Stimulated activated CD8-positive, alpha-beta memory T cell treated with anti-CD3 and anti-CD28 coated beads, Interleukin-7, amount 100 ng/mL, for 1 hour (primary cell): ENCODE results near the gene GMEB2.
"Not testable (repeated sequence)": the region's sequence is repeated elsewhere in the genome, so short reads cannot be mapped to it uniquely, and the experiment has no call there.

Experiments
- DNase-seq, 2 donors: peaks; one replicate each; pipeline ENCODE4 v3.0.0-alpha.2; 2020; ENCODE audit warnings: low read depth in 2 of 2

The GMEB2 gene

DNA sequence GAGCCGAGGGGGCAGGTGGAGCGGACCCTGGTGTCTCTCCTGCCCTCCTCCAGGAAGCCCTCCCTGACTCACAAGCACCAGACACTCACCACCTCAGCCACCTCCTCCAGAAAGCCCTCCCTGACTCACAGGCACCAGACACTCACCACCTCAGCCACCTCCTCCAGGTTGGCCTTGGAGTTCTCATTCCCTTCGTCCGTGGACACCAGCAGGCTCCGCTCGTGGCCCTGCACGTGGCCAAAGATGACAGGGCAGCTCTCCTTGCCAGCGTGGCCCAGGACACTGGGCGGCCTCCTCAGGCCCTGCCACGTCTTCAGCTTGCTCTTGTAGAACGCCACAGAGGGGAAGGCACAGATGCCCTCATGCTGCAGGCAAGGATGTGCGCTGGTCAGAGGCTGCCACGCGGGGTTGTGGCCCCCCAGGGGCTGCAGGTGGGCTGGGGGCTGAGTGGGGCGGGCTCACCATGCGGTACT lies 66.5 kb downstream of the GMEB2 start:
- no peak for DNase-seq

DNA sequence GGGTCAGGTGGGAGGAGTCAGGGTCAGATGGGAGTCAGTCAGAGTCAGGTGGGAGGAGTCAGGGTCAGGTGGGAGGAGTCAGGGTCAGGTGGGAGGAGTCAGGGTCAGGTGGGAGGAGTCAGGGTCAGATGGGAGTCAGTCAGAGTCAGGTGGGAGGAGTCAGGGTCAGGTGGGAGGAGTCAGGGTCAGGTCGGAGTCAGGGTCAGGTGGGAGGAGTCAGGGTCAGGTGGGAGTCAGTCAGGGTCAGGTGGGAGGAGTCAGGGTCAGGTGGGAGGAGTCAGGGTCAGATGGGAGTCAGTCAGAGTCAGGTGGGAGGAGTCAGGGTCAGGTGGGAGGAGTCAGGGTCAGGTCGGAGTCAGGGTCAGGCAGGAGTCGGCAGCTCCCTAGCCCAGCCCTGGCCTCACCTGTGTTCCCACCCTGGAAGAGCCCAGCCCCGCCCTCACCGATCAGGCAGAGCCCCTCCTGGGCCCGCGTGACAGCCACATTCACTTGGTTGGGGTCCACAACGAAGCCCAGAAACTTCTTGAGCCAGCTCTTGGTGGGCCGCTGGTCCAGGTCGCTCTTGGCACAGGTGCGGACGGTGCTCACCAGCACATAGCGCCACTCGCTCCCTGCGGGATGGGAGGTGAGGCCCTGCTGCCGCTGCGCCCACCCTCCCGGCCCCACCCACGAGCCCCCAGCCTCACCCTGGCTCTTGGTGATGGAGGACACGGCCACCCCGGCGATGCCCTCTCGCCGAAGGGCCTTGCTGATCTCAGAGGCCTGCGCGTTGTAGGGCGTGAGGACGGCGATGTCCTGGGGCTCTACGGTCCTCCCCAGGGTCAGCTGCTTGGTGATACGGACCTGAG lies 67.2 kb downstream of the GMEB2 start:
- DNase-seq, result not testable (repeated sequence)

- no peak for DNase-seq
Observed at GRCh38 chr20:63558804-63559484, 68.0 kb downstream of the GMEB2 start.

DNA sequence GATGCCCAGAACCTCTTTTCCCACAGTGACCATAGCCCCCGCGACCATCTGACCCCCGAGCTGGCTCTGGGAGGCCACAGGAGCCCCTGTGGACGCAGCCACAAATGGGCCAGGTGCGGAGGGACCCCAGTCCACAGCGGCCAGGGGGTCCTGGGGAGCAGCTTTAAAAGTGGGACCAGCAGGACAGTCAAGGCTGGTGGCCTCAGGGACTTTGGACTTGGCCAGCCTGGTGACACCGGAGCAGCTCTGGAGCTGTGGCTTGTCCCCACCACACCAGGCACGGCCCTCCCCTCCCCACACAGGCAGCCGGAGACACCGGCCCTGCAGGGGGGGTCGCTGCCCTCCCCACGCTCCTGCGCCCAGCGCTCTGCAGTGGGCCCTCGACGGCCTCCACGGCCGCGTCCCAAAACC lies 69.4 kb downstream of the GMEB2 start:
- DNase-seq, result no peak

DNA sequence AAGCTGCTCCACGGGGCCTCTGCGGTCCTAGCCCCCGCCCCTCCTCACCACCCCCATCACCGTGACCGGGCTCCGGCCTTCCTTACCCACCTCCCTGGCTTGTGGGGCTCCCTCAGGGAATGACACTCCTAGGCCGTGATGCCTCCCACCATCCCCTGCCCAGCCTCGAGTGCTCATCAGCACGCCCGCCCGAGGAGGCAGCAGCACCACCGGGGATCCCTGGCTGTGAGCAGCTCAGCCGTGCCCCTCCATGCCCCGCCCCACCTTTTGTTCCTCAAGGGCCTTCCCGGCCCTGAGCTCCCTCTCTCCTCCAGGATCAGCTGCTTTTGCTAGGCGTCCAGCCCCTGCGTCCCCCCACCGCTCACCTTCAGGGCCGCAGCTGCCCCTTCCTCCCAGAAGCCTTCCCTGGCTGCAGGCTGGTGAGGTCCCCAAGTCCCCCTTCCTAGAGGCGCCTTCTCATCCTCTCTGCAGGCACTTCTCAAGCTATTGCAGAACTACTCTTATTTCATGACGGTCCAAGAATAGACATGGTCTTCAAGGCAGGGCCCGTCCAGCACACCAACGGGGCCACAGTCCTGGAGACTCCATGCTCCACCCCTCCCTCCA lies 69.9 kb downstream of the GMEB2 start:
- DNase-seq, result no peak

- no peak for DNase-seq
Observed at GRCh38 chr20:63555661-63556381, 71.1 kb downstream of the GMEB2 start.

DNA sequence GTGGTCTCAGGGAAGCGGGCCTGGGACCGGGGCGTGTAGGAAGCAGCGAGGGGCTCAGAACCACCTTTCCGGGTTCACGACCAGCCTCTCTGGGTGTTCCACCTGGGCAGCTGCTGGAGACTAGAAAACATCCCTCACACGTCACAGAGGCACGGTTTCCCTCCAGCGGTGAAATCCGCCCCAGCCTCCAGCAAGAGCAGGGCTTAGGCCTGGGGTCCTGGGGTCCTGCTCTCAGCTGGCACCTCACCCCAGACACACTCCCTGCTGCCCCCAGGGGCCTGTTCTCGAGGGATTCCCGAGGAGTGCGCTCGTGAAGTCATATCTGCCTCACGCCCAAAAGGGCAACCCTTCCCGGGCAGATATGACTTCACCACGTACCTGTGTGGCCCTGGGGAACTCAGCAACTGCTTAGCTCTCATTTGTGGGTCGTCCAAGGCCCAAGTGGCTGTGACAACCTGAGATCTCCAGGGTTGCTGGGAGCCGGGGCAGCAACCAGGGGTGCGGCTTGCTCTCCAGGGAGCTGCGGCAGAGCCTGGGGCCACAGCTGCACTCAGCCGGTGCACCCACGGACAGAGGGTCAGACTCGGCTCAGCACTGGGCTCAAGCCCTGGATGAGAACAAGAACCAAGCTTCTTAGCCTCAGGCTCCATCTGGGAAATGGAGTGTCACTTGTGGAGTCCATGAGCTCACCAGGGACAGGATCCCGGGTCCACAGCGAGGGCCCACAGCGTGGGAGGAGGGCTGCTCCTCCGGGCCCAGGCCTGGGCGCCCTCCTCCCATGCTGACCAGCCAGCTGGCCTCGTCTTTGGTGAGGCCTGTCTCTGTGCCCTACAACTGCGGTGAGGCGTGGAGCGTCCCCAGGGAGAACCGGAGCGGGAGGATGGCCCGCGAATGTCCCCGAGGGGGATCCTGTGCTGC lies 72.3 kb downstream of the GMEB2 start:
- no peak for DNase-seq

DNA sequence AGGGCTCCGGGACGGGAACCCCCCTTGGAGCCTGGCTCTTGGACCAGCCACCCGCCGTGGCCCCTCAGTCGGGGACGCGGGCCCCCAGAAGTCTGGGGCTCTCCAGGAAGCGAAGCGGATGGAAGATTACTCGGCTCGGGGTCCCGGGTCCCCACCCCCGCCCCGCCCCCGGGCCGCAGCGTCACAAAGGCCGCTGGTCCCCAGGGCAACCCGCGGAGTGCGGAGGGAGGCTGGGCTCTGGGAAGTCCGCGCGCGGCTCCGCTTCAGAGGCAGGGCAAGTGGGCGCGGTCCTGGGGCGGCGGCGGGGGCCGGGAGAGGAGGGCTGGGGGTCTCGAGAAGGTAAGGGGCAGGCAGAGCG lies 73.0 kb downstream of the GMEB2 start, which contains the start of gene FNDC11:
FNDC11 (plus strand) TSS at position 227 of the 358 bp plus-strand sequence. CDS start 1,505 bp downstream, outside the sequence.
- no peak for DNase-seq

DNA sequence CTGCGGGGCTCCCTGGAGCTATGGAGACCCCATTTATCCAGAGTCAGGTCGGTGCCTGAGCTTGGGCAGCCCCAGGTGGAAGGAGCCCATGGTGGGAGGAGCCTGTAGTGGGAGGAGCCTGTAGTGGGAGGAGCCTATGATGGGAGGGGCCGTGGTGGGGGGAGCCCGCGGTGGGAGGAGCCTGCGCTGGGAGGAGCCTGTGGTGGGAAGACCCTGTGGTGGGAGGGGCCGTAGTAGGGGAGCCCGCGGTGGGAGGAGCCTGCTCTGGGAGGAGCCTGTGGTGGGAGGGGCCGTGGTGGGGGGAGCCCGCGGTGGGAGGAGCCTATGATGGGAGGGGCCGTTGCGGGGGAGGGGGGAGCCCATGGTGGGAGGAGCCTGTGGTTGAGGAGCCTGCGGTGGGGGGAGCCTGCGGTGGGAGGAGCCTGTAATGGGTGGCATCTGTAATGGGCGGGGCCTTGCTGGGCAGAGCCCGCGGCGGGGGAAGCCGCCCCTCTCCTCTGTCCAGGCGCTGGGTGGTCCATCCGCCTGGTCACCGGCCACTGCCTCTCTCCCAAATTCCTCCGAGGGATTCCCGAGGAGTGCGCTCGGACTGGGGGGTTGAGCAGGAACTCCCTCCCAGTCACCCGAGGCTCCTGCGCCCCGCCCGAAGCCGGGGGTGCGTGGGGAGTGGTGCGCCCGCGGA lies 73.5 kb downstream of the GMEB2 start:
- peak; percentile 63 to 83 for DNase-seq

- DNase-seq, result no peak
Observed at GRCh38 chr20:63552481-63553249, 74.2 kb downstream of the GMEB2 start.

DNA sequence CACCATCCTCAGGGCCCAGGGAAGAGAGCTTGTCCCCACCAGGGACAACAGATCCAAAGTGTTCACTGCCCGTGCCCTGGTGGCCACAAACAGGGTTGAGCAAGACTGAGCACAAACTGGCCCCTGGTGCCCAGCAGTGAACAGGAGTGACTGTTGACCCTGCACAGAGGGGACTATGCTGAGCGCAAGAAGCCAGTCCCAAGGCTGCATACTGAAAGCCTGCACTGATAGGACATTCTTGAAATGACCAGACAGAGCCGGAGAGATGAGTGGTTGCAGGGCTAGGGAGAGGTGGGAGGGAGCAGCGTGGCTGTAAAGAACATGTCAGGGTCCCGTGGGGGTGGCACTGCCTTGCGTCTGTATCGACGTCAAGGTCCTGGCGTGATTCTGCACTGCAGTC lies 75.8 kb downstream of the GMEB2 start:
- no peak for DNase-seq

DNA sequence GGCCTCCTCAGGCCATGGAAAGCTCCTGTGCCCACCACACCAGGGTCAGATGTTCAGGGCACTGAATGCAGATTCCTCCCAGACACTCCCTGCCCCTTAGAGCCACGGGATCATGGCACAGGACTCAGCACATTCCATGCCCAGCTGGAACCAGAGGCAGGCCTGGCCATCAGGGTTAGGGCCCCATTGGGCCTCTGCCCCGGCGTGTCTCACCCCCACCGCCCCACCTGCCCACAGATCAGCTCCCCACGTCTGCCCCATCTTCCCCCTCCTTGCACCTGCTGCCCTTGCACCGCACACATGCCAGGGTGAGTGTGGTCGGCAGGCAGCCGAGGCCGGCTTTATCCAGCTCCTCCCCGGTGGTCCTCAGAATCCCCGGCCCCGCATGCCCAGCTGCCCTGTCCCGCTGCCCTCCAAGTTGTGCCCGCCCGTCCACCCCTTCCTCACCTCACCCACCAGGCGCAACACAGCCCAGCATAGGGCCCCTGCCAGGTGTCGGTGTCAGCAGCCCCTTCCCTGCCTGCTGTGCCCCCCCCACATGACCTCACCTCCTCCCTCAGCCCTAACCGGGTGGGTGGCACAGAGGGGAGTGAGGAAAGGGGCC lies 77.1 kb downstream of the GMEB2 start:
- DNase-seq, result no peak

DNA sequence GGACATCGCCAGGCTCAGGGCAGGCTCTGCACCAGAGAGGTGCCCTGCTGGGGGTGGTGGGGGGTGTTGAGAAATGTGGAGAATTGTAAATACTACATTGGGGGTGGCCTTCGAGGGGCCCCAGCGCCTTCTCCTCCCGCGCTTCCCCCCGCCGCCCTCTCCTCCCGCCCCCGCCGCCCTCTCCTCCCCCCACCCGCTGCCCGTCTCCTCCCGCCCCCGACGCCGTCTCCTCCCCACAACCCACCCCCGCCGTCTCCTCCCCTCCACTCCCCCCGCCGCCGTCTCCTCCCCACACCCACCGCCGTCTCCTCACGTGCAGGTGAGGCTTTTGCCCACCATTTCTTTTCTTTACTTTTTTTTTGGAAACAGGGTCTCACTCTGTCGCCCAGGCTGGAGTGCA lies 77.9 kb downstream of the GMEB2 start:
- DNase-seq, result no peak

DNA sequence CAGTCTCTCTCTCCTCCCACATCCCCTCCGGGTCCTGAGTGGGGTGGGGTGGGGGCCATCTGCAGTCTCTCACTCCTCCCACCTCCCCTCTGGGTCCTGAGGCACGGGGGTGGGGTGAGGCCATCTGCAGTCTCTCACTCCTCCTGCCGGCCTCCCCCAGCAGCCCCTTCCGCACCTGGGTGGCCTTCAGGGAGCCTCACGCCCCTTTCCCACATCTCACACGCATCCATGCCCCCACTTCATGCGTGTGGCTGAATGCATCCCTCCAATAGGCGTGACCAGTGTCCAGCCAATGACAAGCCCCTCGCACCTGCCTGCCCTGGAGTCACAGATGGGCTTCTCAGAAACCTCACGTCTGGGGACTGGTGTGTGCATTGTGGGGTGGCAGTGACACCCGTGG lies 78.4 kb downstream of the GMEB2 start:
- no peak for DNase-seq

GRCh38 chr20:63547725-63548480 lies 79.0 kb downstream of the GMEB2 start, which contains the start of gene SRMS:
TSS of gene SRMS (minus strand) at chr20:63547749. CDS start at chr20:63547463, 286 bp downstream.
- DNase-seq, result no peak

- DNase-seq, result no peak
Observed at GRCh38 chr20:63546956-63547724, 79.8 kb downstream of the GMEB2 start.

GRCh38 chr20:63546256-63546955 lies 80.5 kb downstream of the GMEB2 start:
- DNase-seq, result no peak
